Measurements from ENCODE around the gene TPP1. TPM values are rescaled to one million over a fixed set of nuclear protein-coding genes. Genes with fewer than 3 reads are reported as not detected.

Gene TPP1
- total RNA-seq, 4 donors from 2014 or later = 56.1 to 126 (median 81.9) TPM

DNA sequence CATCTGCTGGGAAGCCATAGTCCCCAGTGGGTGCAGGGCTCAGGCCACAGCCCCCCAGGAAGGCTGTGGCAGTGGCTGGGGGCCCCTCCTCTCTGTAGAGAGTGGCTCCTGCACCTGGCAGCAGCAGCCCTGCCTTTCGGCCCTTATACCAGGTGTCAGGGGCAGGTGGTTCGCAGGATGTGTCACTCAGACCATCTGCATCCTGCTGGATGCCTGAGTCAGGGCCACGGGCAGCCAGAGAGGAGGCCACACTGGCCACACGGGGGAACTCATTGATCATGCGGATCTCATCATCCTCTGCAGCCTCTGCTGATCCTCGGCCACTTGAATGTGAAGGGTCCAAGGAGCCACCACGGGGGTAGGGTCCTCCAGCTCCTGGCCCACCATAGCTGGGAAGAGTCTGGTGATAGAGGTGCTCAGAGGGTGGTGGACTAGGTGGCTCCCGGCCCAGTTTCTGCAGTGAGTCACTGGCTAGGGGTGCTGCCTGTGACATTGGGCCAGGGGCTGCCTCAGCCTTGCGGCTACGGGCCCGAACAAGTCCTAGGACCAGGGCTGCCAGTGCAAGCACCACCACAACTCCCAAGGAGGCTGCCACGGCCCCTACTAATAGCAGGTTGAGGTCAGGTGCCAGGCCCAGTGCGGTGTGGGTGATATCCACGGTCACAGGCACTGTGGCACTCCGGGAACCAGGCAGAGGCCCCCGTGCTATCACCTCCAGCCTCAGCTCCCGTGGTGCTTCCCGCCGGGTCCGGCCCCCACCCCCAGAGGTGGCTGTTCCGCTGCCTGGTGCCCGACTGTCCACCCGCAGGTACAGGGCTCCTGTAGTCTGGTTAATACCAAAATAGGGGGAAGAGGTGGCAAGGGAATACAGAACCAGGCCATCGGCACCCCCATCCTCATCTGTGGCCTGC, 3.3 kb upstream of the TPP1 start:
- Histone ChIP-seq H3K36me3 (peaks cover 41% of the 10 kb centered on the region), H3K4me1 (peaks cover 20% of the 10 kb centered on the region), H3K9me3 (no peaks in the 10 kb centered on the region), H3K4me3 (no peak overlapping the region), H3K27ac (no peak overlapping the region), H3K27me3 (no peaks in the 10 kb centered on the region)
- no peak for DNase-seq (ENCODE audit: low spot score in 2 of 2)
- TF ChIP-seq, protein P1, sequence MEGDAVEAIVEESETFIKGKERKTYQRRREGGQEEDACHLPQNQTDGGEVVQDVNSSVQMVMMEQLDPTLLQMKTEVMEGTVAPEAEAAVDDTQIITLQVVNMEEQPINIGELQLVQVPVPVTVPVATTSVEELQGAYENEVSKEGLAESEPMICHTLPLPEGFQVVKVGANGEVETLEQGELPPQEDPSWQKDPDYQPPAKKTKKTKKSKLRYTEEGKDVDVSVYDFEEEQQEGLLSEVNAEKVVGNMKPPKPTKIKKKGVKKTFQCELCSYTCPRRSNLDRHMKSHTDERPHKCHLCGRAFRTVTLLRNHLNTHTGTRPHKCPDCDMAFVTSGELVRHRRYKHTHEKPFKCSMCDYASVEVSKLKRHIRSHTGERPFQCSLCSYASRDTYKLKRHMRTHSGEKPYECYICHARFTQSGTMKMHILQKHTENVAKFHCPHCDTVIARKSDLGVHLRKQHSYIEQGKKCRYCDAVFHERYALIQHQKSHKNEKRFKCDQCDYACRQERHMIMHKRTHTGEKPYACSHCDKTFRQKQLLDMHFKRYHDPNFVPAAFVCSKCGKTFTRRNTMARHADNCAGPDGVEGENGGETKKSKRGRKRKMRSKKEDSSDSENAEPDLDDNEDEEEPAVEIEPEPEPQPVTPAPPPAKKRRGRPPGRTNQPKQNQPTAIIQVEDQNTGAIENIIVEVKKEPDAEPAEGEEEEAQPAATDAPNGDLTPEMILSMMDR (IDR thresholded peaks at IDR 0.05) = no peak
- TF ChIP-seq POLR2AphosphoS5 (IDR thresholded peaks at IDR 0.05) (no peak), POLR2A (IDR thresholded peaks at IDR 0.05) (no peak), EP300 (IDR thresholded peaks at IDR 0.05) (no peak)
- WGBS = 83% methylated on average over 15 of the region's 24 CpGs

DNA sequence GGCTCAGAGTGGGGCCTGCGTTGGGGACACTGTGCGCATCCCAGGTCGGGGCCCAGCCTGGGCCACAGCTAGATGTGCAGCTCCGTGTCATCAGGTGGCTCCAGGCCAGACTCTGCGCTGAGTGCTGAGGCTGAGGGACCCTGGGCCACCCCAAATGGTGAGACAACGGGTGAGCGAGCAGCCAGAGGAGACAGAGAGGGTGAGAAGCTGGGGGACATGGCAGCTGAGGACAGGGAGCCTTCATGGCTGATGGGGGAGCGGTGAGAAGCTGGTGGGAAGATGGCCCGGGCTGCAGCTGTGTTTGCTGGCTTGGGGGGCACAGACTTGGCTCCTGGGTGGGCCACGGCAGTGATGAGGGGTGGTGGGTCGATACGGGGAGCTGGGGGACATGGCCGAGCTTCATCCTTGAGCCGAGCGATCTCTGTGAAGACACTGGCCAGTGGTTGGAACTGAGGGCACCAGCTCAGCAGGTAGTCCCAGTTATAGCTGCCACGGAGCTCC, 2.5 kb upstream of the TPP1 start:
- Histone ChIP-seq H3K9me3 (no peaks in the 10 kb centered on the region), H3K27me3 (no peaks in the 10 kb centered on the region), H3K36me3 (peaks cover 36% of the 10 kb centered on the region), H3K27ac (no peak overlapping the region), H3K4me1 (peaks cover 28% of the 10 kb centered on the region), H3K4me3 (no peak overlapping the region)
- no peak for DNase-seq (ENCODE audit: low spot score in 2 of 2)
- TF ChIP-seq POLR2AphosphoS5 (IDR thresholded peaks at IDR 0.05) = no peak
- no peak for TF ChIP-seq POLR2A (IDR thresholded peaks at IDR 0.05)
- no peak for TF ChIP-seq EP300 (IDR thresholded peaks at IDR 0.05)
- TF ChIP-seq, protein P1 (IDR thresholded peaks at IDR 0.05) = no peak
- WGBS = 87% methylated on average over 9 of the region's 16 CpGs

DNA sequence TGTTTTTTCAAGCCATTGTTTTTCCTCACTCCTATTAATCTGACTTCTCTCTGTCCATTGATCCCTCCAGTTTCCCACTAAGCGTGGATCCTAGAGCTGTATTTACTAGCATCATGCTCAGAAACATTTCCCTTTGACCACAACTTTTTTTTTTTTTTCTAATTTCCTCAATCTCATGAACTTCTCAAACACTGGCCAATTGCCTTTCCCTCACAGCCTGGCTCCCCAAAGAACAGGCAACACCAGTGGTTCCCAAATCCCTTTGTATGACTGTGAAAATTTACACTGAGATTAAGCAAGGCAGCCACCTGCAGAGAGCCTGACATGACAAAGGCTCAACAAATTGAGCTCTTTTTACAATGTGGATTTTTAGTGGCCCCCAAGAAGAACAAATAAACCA, 1.4 kb upstream of the TPP1 start:
- Histone ChIP-seq H3K4me1 (peaks cover 28% of the 10 kb centered on the region), H3K36me3 (peaks cover 32% of the 10 kb centered on the region), H3K27ac (no peak overlapping the region), H3K4me3 (no peak overlapping the region), H3K9me3 (no peaks in the 10 kb centered on the region), H3K27me3 (no peaks in the 10 kb centered on the region)
- WGBS = 85% methylated on average over 1 of the region's 1 CpG
- TF ChIP-seq POLR2A (IDR thresholded peaks at IDR 0.05) = no peak
- TF ChIP-seq EP300 (IDR thresholded peaks at IDR 0.05) = no peak
- TF ChIP-seq POLR2AphosphoS5 (IDR thresholded peaks at IDR 0.05) = no peak
- TF ChIP-seq, protein P1 (IDR thresholded peaks at IDR 0.05) = no peak
- no peak for DNase-seq (ENCODE audit: low spot score in 2 of 2)

DNA sequence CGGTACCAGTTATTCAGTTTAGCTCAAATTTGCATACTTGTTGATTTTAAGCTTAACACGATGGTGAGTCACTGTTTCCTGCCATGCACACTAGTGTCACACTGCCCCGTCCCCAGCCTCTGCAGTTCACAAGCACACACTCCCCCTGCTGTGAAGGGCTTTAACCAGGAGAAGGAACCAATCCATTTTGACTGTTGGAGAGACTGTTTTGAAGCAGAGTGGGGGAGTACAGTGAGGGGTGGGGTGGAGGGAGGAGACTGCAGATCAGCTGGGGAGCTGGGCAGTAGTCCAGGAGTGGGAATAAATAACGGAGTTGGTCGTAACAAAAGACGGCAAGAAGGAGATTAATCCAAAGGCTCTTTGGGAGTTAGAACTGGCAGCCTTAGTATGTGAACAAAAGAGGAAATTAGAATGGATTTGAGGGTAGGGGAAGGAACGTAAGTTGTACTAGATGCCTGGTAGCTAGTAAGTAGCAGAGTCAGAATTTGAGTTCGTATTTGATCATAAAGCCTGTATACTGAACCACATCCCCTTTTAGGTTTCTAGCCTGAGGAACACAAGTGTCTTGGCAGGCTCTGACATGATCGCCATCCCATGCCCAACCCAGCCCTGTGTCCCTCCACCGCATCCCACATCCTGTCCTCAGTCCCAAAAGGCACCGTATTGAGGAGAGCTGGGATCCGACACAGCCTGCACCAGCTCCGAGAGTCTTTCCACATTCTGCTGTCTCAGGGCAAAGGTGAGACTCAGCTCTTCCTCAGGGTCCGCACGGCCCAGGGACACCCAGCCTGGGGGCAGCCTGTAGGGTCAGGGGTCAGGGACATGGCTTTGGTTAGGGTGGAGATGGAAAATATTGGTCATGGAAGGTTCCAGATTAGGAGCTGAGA, 862 bp downstream of the TPP1 start:
- 7% methylated on average over 15 of the region's 15 CpGs for WGBS
- no peak for DNase-seq (ENCODE audit: low spot score in 2 of 2)

More for the DNA sequence above, 862 bp downstream of the TPP1 start:
- peaks cover 15% of the 10 kb centered on the region for H3K36me3 ChIP-seq
- peak overlapping the region; percentile 83 for H3K4me3 ChIP-seq
- peak overlapping the region; percentile 91 for H3K27ac ChIP-seq
- no peaks in the 10 kb centered on the region for H3K9me3 ChIP-seq
- H3K27me3 ChIP-seq = no peaks in the 10 kb centered on the region
- TF ChIP-seq POLR2A (IDR thresholded peaks at IDR 0.05) (no peak), POLR2AphosphoS5 (IDR thresholded peaks at IDR 0.05) (no peak), EP300 (IDR thresholded peaks at IDR 0.05) (no peak)
- TF ChIP-seq, protein P1 (IDR thresholded peaks at IDR 0.05) = no peak
- H3K4me1 ChIP-seq = peaks cover 29% of the 10 kb centered on the region
